HL-60/S4 treated with phorbol 12-myristate 13-acetate at 8.2 ng/mL for 4 days and 3 days (cell line): ENCODE measurements around the gene STARD10.

Experiments used
- in situ Hi-C: fragments of 300-500 bp; cut with MboI; formaldehyde crosslinking; loops from 2 replicates; pipeline ENCODE4 v1.15.0; 2022; ENCODE audit warnings: low sequenced_read_pairs

STARD10 gene

GRCh38 chr11:72767203-72768062 lies 26.4 kb downstream of the STARD10 start:
- in situ Hi-C loops, result no loop called here

GRCh38 chr11:72766152-72766902 lies 27.5 kb downstream of the STARD10 start:
- in situ Hi-C loops, result no loop called here

GRCh38 chr11:72764503-72764902 lies 29.3 kb downstream of the STARD10 start:
- in situ Hi-C loops, result no loop called here

GRCh38 chr11:72763823-72764222 lies 30.0 kb downstream of the STARD10 start:
- in situ Hi-C loops, result no loop called here

GRCh38 chr11:72762641-72763304 lies 31.1 kb downstream of the STARD10 start:
- in situ Hi-C loops, result no loop called here

GRCh38 chr11:72760539-72761405 lies 33.1 kb downstream of the STARD10 start:
- in situ Hi-C loops, result no loop called here

- in situ Hi-C loops, result no loop called here
These were observed 34.3 kb downstream of the STARD10 start for GRCh38 chr11:72759468-72759985.

GRCh38 chr11:72758690-72759389 lies 35.0 kb downstream of the STARD10 start:
- in situ Hi-C loops, result no loop called here

- in situ Hi-C loops, result no loop called here
These were observed 35.5 kb downstream of the STARD10 start for GRCh38 chr11:72758304-72758689.

- in situ Hi-C loops, result no loop called here
These were observed 38.0 kb downstream of the STARD10 start for GRCh38 chr11:72755713-72756285.

- in situ Hi-C loops, result no loop called here
These were observed 39.2 kb downstream of the STARD10 start for GRCh38 chr11:72754544-72755155.

GRCh38 chr11:72754149-72754543 lies 39.7 kb downstream of the STARD10 start:
- in situ Hi-C loops, result no loop called here

GRCh38 chr11:72753341-72754148 lies 40.3 kb downstream of the STARD10 start:
- in situ Hi-C loops, result no loop called here

- in situ Hi-C loops, result no loop called here
These were observed 41.5 kb downstream of the STARD10 start, which contains the start of gene ARAP1 for GRCh38 chr11:72752088-72752914. Gene ARAP1 (minus strand): TSS chr11:72752408. CDS start chr11:72727128, 25,280 bp downstream.

GRCh38 chr11:72751116-72752087 lies 42.4 kb downstream of the STARD10 start:
- in situ Hi-C loops, result no loop called here

GRCh38 chr11:72750556-72751115 lies 43.2 kb downstream of the STARD10 start:
- in situ Hi-C loops, result no loop called here
